Keratinocyte (primary cell): ENCODE results near the gene MCUB. TPM values are rescaled to one million over a fixed set of nuclear protein-coding genes. Genes with fewer than 3 reads are reported as not detected.

Experiments
- DNase-seq: peaks from one replicate; pipeline ENCODE4 v3.0.0-alpha.2; 2011; ENCODE audit warnings: low read depth, missing footprints, low spot score
- FAIRE-seq: peaks from 2 replicates; lab custom pipeline; 2011; peaks lifted over from hg19 to GRCh38; lab: Jason Lieb, UNC
- H2AFZ ChIP-seq: 2 replicates; pipeline ENCODE4 v1.6.0; 2012; ENCODE audit warnings: low read length, control low read depth, inconsistent platforms; ENCODE audit not compliant: control insufficient read depth
- H3K27ac ChIP-seq: 2 replicates; pipeline ENCODE4 v1.5.1; 2011; ENCODE audit warnings: low read length; ENCODE audit not compliant: control insufficient read depth, insufficient read depth
- H3K27me3 ChIP-seq: 3 replicates; pipeline ENCODE4 v1.6.0; 2011; ENCODE audit warnings: low read length; ENCODE audit not compliant: control insufficient read depth, insufficient read depth; ENCODE audit errors: extremely low read depth
- H3K36me3 ChIP-seq, 2 experiments: 2 replicates in 1 of 2; 3 replicates in 1 of 2; pipeline ENCODE4 v1.5.1; 2011; ENCODE audit warnings: low read length in 2 of 2, mild to moderate bottlenecking in 1 of 2; ENCODE audit not compliant: control insufficient read depth in 2 of 2, insufficient read depth in 2 of 2; ENCODE audit errors: extremely low read depth in 1 of 2
- H3K4me1 ChIP-seq: 3 replicates; pipeline ENCODE4 v1.5.1; 2011; ENCODE audit warnings: low read length; ENCODE audit not compliant: control insufficient read depth, insufficient read depth; ENCODE audit errors: extremely low read depth
- H3K4me2 ChIP-seq: 3 replicates; pipeline ENCODE4 v1.6.0; 2011; ENCODE audit warnings: low read depth, low read length; ENCODE audit not compliant: control insufficient read depth, insufficient read depth; ENCODE audit errors: extremely low read depth
- H3K4me3 ChIP-seq, 3 experiments: fragments of 200-600 bp in 1 of 3; sonication (generic) in 1 of 3; 2 replicates in 2 of 3; 3 replicates in 1 of 3; pipeline ENCODE4 v1.5.1; 2011 to 2016; ENCODE audit warnings: low read length in 3 of 3, mild to moderate bottlenecking in 3 of 3, control low read depth in 2 of 3, inconsistent platforms in 1 of 3, low read depth in 1 of 3, mixed read lengths in 1 of 3, mixed run types in 1 of 3, moderate library complexity in 1 of 3; ENCODE audit not compliant: control insufficient read depth in 2 of 3, insufficient read depth in 2 of 3; ENCODE audit errors: extremely low read depth in 1 of 3
- H3K79me2 ChIP-seq: 2 replicates; pipeline ENCODE4 v1.6.0; 2012; ENCODE audit warnings: low read length; ENCODE audit not compliant: control insufficient read depth, insufficient read depth
- H3K9ac ChIP-seq: 3 replicates; pipeline ENCODE4 v1.6.0; 2011; ENCODE audit warnings: low read length; ENCODE audit not compliant: control insufficient read depth, insufficient read depth; ENCODE audit errors: extremely low read depth
- H3K9me1 ChIP-seq: 3 replicates; pipeline ENCODE4 v1.6.0; 2011; ENCODE audit warnings: low read length; ENCODE audit not compliant: control insufficient read depth, insufficient read depth; ENCODE audit errors: extremely low read depth
- H3K9me3 ChIP-seq: 2 replicates; pipeline ENCODE4 v1.5.1; 2012; ENCODE audit warnings: low read depth, low read length; ENCODE audit not compliant: control insufficient read depth
- H4K20me1 ChIP-seq: 3 replicates; pipeline ENCODE4 v1.6.0; 2011; ENCODE audit warnings: low read length; ENCODE audit not compliant: control insufficient read depth, insufficient read depth; ENCODE audit errors: extremely low read depth
- CTCF ChIP-seq, 3 experiments: IDR thresholded peaks in 1 of 3; conservative IDR thresholded peaks in 1 of 3; optimal IDR thresholded peaks in 1 of 3; 2 replicates in 2 of 3; 3 replicates in 1 of 3; pipeline versions ENCODE3 to v1.5.1; 2011; ENCODE audit warnings: low read length in 3 of 3, mild to moderate bottlenecking in 3 of 3, moderate library complexity in 2 of 3, control low read depth in 1 of 3, inconsistent platforms in 1 of 3; ENCODE audit not compliant: insufficient read depth in 2 of 3; ENCODE audit errors: extremely low read depth in 1 of 3
- EZH2 ChIP-seq: IDR thresholded peaks from one replicate; pipeline ENCODE4 v1.6.1; 2012; ENCODE audit warnings: inconsistent platforms, mild to moderate bottlenecking, low read length, moderate library complexity
- dilution Hi-C: fragments of 300-500 bp; cut with MboI; formaldehyde crosslinking; loops from one replicate; pipeline ENCODE4 v1.7.0; 2020; ENCODE audit warnings: low sequenced_read_pairs; ENCODE audit not compliant: extremely low pct_ligation_motif_present
- polyA plus RNA-seq, 5 experiments: library from polyadenylated mRNA; depleted of rRNA in 3 of 5; stranded (reverse) in 3 of 5; stranded (forward) in 1 of 5; unstranded in 1 of 5; fragments of >200 nt; gene quantifications; 1 replicate in 1 of 5; 2 replicates in 3 of 5; 3 replicates in 1 of 5; pipeline versions ENCODE4 v1.2.1 to v1.2.3, GENCODE V29; 2011 to 2012; ENCODE audit warnings: missing spikeins in 2 of 5, low read depth in 1 of 5, low replicate concordance in 1 of 5

MCUB gene
- polyA plus RNA-seq, 1 donor (not counting 4 experiments of a cell fraction or from before 2014, with no cell fraction given) = 20.3 TPM

- no peaks in the 10 kb centered on the region for H3K79me2 ChIP-seq
- H3K4me1 ChIP-seq = peaks cover 4% of the 10 kb centered on the region
- no peaks in the 10 kb centered on the region for H3K9me3 ChIP-seq
- peaks cover 0 to 3% of the 10 kb centered on the region in 2 experiments for H3K36me3 ChIP-seq
- no peaks in the 10 kb centered on the region for H3K9me1 ChIP-seq
- TF ChIP-seq CTCF (optimal IDR thresholded peaks at IDR 0.05 in 1 of 3, IDR thresholded peaks at IDR 0.05 in 1 of 3, conservative IDR thresholded peaks at IDR 0.05 in 1 of 3; ENCODE audit: extremely low read depth in 1 of 3, insufficient read depth in 2 of 3, low read length in 3 of 3) (no peak), EZH2 (no peak)
- H3K27ac ChIP-seq = no peak overlapping the region
- no peak for FAIRE-seq
- H3K9ac ChIP-seq = no peak overlapping the region
- H4K20me1 ChIP-seq = no peaks in the 10 kb centered on the region
- no peak overlapping the region for H3K4me2 ChIP-seq
- dilution Hi-C loops = no loop called here
- H2AFZ ChIP-seq = no peak overlapping the region
- H3K27me3 ChIP-seq = no peaks in the 10 kb centered on the region
- H3K4me3 ChIP-seq = no peak overlapping the region
- no peak for DNase-seq
Observed at GRCh38 chr4:109708435-109708834, 148.4 kb downstream of the MCUB start.

GRCh38 chr4:109708990-109709389 lies 148.9 kb downstream of the MCUB start:
- Histone ChIP-seq H3K27me3 (no peaks in the 10 kb centered on the region), H3K4me3 (no peak overlapping the region), H3K4me1 (no peaks in the 10 kb centered on the region), H3K9me3 (no peaks in the 10 kb centered on the region), H3K4me2 (no peak overlapping the region), H4K20me1 (no peaks in the 10 kb centered on the region), H3K9ac (no peak overlapping the region), H3K36me3 (peaks cover 0 to 3% of the 10 kb centered on the region in 2 experiments), H3K79me2 (no peaks in the 10 kb centered on the region), H3K27ac (no peak overlapping the region), H2AFZ (no peak overlapping the region), H3K9me1 (no peaks in the 10 kb centered on the region)
- dilution Hi-C loops = no loop called here
- DNase-seq (no peak), FAIRE-seq (no peak)
- TF ChIP-seq EZH2 (no peak), CTCF (optimal IDR thresholded peaks at IDR 0.05 in 1 of 3, IDR thresholded peaks at IDR 0.05 in 1 of 3, conservative IDR thresholded peaks at IDR 0.05 in 1 of 3; ENCODE audit: extremely low read depth in 1 of 3, insufficient read depth in 2 of 3, low read length in 3 of 3) (no peak)
